ENCODE measurements around the gene TSPAN15.
A peak's percentile ranks its signal among the peaks of the same experiment; 100 is the strongest.

TSPAN15 gene

GRCh38 chr10:69418052-69418752, 33.1 kb upstream of the TSPAN15 start:
- no peak for DNase-seq

GRCh38 chr10:69419096-69419743, 32.0 kb upstream of the TSPAN15 start:
- no peak for DNase-seq

- no peak for DNase-seq
These were observed 31.5 kb upstream of the TSPAN15 start for GRCh38 chr10:69419744-69420126.

GRCh38 chr10:69421611-69422308, 29.5 kb upstream of the TSPAN15 start:
- DNase-seq = no peak

- no peak for DNase-seq
These were observed 28.6 kb upstream of the TSPAN15 start for GRCh38 chr10:69422676-69423075.

- DNase-seq = no peak
These were observed 26.2 kb upstream of the TSPAN15 start for GRCh38 chr10:69425041-69425440.

GRCh38 chr10:69425511-69426298, 25.6 kb upstream of the TSPAN15 start:
- DNase-seq = no peak

GRCh38 chr10:69426376-69426727, 24.9 kb upstream of the TSPAN15 start:
- no peak for DNase-seq

GRCh38 chr10:69428165-69428564, 23.1 kb upstream of the TSPAN15 start:
- DNase-seq = peak; percentile 23

- DNase-seq = no peak
These were observed 17.1 kb upstream of the TSPAN15 start for GRCh38 chr10:69434169-69434568.

- no peak for DNase-seq
These were observed 16.3 kb upstream of the TSPAN15 start for GRCh38 chr10:69434926-69435325.

GRCh38 chr10:69435966-69436520, 15.2 kb upstream of the TSPAN15 start:
- DNase-seq = no peak

GRCh38 chr10:69437321-69438259, 13.7 kb upstream of the TSPAN15 start:
- no peak for DNase-seq

GRCh38 chr10:69438536-69439349, 12.5 kb upstream of the TSPAN15 start:
- peak; percentile 88 for DNase-seq

- DNase-seq = peak; percentile 91
These were observed 11.9 kb upstream of the TSPAN15 start for GRCh38 chr10:69439350-69439739.

GRCh38 chr10:69439813-69440506, 11.3 kb upstream of the TSPAN15 start:
- peak; percentile 29 for DNase-seq

- no peak for DNase-seq
These were observed 7.9 kb upstream of the TSPAN15 start for GRCh38 chr10:69443354-69443753.

GRCh38 chr10:69445041-69445440, 6.2 kb upstream of the TSPAN15 start:
- no peak for DNase-seq

- no peak for DNase-seq
These were observed 5.0 kb upstream of the TSPAN15 start for GRCh38 chr10:69446229-69446628.

GRCh38 chr10:69446650-69447151, 4.6 kb upstream of the TSPAN15 start:
- no peak for DNase-seq
